ENCODE data around the gene PRKCE.

Gene PRKCE

DNA sequence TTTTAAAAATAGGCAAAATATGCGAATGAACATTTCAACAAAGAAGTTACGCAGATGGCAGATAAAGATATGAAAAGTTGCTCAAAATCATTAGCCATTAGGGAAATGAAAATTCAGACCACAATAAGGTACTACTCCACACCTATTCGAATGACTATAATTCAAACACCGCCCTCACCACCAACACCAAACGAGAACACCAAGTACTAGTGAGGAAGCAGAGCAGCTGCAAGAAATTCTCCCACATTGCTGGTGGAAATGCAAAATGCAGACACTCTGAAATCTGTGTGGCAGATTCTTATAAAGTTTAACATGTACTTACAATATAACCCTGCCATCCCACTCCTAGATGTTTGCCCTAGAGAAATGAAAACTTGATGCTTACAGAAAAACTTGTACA is 17.3 kb upstream of the PRKCE start:
- no peak for DNase-seq

DNA sequence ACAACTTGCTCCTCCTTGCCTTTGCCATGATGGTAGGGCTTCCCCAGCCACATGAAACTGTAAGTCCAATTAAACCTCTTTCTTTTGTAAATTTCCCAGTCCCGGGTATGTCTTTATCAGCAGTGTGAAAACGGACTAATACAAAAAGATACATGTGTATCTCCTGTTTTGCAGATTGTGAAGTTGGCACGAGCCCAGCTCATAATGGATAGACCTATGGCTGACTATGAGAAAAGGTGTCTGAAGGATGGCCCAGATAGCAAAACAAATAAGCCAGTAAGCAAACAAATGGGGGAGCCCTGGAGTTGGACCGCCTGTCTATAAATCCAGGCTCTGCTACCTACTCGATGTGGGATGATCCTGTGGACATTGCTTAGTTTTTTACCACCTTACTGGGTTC is 15.5 kb upstream of the PRKCE start:
- no peak for DNase-seq

DNA sequence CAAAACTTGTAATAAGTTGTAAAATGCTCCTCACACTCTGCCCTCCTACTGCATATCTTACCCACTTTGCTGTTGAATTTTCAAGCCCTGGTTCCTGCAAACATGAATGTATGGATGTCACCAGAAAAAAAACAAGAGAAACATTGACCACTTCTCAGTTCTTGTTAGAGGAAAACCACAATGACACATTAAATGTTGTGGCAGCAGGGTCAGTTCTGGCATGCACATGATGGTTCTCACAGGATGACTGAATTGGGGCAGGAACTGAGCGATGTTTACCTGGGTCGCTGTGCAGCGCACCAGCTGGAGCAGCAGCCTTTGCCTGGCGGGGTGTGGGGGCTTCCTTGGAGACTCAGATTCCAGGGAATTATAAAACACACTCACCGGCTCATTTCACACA is 14.0 kb upstream of the PRKCE start:
- peak; percentile 81 to 84 for DNase-seq

DNA sequence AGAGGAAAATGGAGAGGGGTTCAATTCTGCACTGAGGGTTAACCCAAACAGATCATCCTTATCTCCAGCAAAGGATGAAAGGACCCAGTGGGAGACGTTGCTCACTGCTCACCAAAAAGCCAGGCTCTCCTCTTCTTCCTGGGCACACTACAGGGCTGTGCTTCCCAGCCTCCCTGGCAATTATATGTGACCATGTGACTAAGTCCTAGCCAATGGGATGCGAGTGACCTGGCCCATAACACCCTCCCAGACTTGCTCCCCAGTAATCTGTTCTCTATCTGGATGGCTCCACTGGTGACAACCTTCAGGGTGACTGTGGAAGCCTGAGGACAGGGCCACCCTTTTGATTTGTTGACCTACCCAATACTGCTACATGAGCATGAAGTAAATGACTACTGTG is 10.9 kb upstream of the PRKCE start:
- no peak for DNase-seq

DNA sequence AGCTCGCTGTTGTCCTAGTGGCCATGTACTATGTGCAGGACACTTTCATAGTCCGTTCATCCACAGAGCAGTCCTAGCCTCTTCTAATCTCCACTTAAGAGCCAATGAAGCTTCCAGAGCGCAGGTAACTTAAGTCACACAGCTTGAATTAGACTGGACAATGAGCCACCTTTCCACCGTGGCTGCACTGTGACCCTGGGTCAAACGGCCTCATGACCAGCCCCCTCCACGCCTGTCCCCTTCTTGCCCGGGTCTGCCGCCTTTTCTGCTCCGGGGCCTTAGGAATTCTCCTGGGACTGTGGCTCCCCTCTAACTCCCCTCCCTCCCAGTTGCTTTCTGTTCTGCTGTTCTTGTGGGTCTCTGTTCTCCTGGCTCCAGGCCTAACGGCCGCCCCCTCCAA is 8.4 kb upstream of the PRKCE start:
- DNase-seq: no peak

DNA sequence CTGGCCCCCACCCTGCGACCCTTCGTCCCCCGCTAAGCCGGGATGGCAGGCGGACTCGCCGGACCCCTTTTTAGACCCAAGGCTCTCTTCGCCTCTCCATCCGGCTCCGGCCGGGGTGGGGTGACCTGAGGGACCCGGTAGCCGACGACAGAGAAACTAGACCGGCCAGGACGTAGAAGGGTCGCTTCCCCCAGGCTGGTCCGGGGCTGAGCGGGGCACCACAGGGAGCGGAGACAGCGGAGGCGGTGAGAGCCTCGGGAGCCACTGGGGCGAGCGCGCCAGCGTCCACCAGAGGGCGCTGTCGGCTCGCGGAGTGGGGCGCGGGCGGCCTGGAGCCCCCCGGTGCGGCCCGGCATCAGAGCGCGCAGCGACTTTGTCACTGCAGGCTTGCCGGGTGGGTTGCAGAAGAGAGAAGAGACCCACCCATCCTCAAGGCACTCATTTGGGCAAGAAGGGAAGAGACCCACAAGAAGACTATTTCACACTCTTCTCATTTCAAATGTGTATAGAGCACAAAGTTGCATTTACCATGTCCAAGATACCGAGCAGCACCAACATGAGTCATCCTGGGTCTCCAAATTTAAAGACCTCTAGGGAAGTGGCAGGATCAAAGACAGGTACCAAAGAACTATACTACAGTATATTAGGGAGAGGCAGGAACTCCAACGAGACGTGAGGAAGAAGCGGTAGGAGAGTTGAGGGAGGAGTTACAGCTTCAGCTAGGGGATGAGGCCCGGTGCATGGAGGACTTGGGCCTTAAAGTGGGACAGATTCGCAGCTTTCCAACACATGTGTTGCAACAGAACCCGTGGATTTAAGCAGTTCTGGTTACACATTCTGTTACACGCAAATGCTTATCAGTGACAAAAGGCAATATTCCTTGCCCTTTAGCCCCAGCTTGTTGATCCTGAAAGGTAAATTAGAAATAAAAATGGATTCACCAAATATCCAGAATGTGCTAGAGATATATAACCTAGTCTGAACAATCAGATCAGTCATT is 7.6 kb upstream of the PRKCE start:
- DNase-seq: peak; percentile 47 to 58

DNA sequence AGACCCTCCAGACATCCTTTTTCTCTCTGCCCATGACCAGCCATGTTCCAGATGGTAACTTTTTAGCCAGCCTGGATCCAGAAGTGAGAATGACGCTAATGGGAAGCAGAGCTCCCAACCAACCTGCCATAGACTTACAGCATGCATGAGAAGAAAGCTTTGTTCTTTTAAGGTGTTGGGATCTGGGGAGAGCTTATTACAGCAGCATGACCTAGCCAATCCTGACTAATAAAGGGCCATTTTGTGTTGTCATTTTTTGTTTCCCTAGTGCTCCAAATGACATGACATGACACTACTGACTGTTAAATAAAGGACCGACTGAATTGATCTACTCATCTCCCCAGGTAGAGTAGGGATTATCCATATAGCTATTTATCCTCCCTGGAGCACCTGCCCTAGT is 5.2 kb upstream of the PRKCE start:
- no peak for DNase-seq

DNA sequence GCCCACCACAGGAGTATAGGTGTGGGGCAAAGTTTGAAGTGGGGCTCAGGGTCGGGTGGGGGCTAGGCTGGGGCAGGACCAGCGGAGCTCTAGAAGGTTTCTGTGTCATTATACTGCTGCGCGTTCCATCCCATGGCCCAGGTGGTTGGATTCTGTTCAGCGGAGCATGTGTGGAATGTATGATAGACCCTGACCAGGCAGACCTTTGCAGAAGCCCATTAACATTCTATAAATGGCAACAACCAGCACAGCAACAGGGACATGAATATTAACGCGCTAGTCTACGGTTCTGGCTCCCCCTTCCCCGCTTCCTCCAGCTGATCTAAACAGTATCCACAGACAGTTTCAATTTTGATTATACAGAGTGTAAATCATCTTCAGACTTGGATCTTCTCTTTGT is 4.1 kb upstream of the PRKCE start:
- no peak for DNase-seq

DNA sequence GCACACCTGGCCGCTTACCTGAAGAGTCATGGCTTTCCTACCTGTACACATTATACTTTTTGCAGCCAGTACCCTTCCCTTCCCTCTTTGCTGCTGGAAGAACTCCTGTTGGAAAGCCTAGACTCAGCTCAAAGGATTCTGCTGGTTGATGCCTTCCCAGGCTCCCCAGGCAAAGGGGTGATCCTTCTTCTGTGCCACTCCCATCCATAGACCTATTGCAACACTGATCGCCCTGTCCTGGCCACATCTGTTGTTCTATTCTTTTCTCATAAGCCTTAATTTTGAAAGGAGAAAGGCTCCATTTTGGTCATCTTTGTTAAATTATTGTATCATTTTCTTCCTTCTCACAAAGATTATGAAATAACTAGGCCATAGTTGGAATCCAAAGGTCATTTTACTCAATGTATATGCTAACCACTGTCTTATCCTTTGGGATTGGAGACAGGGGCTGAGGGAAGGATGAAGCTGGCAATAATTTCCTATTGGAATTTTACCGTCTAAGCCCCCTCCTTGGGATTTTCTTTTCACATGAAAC is 3.4 kb upstream of the PRKCE start:
- DNase-seq: no peak

DNA sequence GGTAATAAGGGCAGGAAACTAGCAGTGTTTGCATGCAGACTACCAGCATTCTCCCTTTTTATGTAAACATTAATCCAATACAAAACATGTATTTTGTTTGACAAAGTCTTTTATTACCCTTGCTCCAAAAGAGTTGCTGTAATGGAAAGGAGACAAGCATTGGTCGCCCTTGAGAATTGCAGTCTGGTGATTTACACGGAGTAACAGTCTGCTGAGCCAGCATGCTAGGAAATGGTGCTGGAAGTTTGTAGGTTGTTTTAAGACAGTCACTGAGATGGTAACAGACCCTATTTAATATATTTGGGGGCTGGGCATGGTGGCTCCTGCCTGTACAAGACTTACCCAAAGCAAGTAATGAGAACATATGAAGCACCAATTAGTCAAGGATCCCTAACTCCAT is 2.8 kb upstream of the PRKCE start:
- DNase-seq: no peak

DNA sequence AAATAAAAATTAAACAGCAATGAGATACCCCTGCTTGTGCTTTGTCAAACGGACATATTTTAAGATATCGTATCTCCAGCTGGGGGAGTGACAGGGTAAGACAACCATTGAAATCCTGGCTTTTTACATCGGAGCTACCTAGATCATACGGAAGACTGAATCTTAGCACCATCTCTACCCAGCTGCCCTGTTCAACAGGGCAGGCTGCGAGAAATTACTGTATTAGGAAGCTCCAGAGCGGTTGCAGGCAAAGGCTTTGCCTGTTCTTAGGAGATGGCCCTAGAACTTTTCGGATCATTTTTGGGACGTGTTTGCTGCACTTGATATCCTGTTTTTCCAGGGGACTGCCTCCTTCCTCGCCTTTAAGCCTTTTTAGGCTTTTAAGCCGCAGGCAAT is 2.0 kb upstream of the PRKCE start:
- DNase-seq: no peak

DNA sequence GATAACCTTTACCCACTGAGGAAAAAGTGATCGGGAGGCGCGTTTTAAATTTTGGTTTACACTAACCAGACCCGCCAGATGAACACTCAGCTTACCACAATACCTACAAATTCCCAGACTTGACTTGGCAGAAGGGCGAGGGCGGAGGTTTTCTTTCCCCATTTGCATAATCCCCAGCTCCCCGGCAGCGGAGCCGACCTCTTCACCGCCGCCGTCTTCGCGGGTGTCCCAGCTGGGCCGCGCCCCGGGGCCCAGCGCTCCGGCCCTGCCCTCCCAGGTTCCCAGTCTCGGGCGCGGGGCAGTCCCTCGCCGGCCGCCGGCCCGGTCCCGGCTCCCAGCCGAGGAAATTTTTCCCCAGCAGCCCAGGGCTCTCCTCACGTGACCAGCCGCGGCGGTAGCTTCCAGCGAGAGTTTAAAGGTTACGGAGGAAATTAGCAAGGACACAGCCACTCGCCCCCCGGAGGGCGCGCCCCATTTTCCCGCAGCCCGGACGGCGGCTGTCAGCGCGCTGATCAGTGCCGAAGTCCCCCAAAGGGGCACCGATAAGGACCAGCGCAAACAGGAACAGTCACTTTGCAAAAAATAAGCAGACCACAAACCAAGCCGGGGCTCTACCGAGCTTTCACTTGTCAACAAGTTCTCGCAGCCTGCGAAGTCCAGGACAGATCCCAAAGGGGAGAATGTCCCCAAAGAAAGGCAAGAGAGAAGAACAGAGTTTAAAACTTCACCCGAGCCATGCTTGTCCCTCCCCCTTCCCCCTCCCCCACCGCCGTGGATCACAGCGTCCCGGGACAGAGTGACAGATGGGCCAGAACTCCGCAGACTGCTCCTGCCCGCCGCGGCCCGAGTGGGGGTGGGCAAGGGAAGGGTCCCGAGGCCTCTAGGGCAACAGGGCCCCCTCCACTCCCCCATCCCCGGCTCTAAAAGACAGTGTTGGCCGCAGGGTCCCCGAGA is 1.3 kb upstream of the PRKCE start:
- DNase-seq: peak; percentile 13 to 25

DNA sequence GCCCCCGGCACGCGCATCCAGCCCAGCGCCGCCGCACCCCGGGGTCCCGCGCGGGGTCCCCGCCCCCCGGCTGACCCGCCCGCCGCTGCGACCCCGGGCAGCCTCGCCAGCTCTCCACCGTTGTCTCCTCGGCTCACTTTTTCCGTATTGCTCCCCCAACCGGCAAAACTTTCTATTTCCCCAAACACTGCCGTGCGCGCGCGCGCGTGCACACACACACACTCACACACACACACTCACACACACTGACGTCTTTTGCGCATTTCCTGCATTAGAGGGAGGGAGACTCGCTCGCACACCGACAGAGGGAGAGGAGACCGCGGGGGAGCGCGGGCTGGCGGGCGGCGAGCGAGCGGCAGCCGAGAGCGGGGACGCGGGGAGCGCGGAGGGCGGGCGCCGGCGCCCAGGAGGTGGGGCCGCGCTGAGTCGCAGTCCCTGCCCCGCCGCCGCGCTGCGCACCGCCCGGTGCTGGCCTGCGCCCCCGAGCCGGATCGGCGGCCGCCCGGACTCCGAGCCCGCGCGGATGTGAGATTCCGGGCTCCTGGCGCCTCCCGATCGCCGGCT is 542 bp upstream of the PRKCE start:
- DNase-seq: peak; percentile 80 to 84

DNA sequence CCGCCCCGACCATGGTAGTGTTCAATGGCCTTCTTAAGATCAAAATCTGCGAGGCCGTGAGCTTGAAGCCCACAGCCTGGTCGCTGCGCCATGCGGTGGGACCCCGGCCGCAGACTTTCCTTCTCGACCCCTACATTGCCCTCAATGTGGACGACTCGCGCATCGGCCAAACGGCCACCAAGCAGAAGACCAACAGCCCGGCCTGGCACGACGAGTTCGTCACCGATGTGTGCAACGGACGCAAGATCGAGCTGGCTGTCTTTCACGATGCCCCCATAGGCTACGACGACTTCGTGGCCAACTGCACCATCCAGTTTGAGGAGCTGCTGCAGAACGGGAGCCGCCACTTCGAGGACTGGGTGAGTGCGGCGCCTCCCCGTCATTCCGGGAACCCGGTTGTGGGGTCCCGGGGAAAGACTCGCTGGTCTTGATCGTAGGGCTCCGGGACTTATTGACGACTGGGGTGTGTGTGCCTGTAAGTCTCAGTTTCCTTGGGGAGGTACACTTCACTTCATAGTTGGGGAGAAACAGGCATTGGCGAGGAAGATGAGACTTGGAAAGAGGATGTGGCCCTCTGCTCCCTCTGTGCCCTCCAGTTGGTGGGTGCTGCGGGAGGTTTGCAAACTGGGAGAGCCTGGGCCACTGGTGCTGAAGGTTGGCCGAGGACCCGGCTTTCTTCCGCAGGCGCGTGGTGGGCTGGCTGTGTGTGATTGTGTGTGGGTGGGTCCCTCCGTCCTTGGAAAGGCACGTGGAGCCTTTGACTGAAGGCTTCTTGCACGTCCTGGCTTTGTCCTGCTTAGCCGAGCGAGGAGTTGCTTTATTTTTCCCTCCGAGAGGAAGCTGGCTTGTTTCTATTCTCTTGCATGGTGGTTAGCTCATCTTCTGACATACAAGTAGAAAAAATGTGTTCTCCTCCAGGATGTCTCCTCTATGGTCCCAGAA is 886 bp downstream of the PRKCE start:
- peak; percentile 16 to 17 for DNase-seq

DNA sequence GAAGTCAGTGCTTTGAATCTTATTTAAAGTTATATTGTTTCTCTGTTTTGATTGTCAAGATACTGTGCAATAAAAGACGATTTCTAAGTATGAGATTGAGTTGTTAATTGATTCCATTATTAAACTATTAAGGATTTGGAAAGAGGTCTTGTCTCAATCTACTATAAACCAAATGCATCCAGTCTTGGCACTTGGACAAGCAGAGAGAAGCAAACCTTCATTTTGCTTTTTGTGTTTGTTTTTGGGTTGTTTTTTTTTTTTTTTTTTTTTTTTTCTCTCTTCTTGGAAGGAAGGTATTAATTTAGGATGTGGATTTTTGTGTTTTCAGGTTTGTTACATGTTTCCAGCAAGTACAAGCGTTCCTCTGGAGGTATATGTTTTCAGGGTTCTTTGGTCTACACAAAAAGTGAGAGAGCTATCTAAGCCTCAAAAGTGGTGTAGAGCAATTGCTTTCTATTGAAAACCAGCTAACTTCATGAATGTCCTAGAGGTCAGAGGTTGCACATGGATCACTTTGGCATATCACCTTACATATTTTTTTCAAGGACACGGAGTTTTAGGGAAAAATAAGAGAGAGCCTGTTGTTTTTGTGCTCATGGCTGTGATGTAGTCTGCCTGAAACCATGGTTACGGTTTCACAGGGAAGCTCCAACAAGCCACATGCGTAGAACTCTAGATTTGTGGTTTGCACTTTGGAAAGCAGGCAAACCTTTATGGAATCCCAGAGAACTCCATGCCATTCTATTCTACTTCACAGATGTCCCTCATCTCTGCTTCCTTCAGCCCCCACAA is 1.8 kb downstream of the PRKCE start:
- DNase-seq: no peak

DNA sequence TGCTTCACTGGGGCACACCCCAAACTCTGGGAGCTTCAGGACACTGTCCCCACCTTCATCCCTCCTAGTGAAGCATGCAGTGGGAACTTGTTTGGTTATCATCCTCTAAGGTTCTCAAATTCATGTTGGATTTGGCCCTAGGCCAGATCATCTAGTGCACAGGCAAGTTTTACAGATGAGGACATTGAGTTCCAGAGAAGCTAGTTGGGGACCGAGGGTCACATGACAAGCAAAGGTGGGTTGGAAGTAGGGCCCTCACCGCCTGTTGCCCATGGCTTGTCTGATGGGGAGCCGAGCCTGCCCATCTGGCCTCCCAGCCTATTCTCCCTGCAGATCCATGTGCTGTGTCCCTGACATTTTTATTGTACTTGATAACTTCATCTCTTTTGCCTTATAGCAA is 2.8 kb downstream of the PRKCE start:
- no peak for DNase-seq

DNA sequence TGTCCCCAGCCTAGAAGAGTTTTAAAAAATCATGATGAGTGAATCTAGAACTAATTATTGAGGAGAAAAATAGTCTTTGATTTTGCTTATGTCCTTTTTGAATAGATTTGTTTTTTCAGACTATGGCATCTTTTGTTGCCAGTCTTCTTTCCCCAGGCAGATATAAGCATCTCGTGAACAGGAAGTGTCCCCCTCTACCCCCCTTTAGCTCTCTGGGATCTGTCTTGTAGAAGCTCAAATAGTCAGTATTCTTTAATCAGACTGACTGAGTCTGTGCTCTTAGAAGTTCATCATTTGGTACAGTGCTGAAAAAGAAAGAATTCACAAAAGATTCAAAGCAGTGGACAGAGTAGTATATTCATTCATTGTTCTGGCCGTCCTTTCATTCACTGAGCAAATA is 10.4 kb downstream of the PRKCE start:
- DNase-seq: no peak

DNA sequence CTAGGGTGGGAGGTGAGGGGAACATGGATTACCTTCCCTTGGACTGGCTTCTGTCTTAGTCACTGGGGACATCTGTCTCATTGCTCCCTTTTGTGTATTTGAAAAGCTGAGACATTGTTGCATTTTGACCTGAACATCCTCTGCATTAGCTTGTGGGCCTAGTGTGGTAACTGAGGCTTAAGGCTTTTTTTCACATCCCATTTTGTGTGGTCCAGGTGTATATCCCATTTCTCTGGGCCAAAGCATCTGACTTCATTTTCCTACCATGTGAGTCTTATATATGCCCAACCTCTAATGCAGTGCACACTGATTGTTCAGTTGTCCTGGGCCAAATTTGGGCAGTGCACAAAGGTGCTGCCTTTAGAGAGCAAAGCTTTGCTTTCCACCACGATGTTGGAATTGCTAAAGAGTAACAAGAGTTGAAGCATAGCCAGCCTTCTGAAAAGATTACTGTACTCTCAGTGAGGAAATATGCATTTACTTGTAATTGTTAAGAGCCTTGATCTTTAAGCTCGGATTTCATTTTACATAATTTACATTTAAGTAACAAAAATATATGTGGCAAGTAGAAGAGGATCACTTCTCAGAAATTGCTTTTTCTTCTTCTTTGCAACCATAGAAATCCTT is 13.3 kb downstream of the PRKCE start:
- no peak for DNase-seq

DNA sequence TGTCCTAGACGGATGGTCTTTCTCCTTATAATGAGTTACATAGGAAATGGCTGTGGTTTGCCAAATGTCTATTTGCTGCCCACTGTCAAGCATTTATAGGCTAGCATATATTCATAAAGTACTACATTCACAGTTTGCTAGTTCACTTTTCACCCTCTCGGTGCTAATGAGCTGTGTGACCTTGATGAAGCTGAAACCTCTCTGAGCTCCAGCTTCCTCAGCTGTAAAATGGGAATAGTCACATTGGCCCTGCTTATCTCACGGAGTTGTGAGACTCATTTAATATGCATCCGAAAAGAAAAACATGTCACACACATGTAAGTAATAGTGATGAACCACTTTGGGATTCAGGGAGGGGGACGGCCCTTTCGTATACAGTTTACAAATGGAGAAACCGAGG is 17.0 kb downstream of the PRKCE start:
- DNase-seq: no peak

DNA sequence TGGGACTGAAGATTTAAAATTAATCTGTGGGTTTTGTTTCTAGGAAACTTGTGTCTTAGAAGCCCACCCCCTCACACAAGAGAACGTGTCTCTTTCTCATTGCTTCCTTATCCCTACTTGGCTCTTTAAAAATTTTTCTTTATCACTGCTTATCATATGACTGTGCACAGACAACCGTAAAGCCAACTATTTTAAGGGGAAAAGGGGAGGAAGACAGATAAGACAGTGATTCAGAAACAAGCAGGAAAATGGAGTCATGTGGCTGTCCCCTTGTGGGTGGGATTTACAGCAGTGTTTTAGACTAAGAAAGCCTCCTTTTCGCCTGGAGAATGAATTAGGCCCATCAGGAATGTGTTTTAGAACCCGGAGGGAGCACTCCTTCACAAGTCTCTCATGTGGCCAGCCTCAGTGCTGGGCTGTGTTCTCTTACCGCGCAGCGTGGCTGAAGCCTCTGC is 17.6 kb downstream of the PRKCE start:
- no peak for DNase-seq
